Central memory CD8-positive, alpha-beta T cell (primary cell): ENCODE results near the gene ZNF286A.
"Not testable (repeated sequence)": the region's sequence is repeated elsewhere in the genome, so short reads cannot be mapped to it uniquely, and the experiment has no call there.

Source experiments
- ATAC-seq: fragments of 150-1000 bp; cut with Tn5 transposase; replicated peaks from 2 replicates; pipeline ENCODE4 v1.10.0; 2022; ENCODE audit warnings: mild to moderate bottlenecking, moderate FRiP score, moderate number of reproducible peaks; ENCODE audit not compliant: poor library complexity, severe bottlenecking; ENCODE audit errors: extremely low read depth
- DNase-seq, 2 donors: peaks; one replicate each; pipeline ENCODE4 v3.0.0; 2021; ENCODE audit warnings: low spot score in 2 of 2
- H3K27ac Mint-ChIP-seq: one replicate; pipeline ENCODE4 v1.8.0; 2022; ENCODE audit warnings: low read depth, mild to moderate bottlenecking, moderate library complexity, mixed read lengths
- H3K27me3 Mint-ChIP-seq: one replicate; pipeline ENCODE4 v1.8.0; 2022; ENCODE audit warnings: mixed read lengths
- H3K36me3 Mint-ChIP-seq: one replicate; pipeline ENCODE4 v1.8.0; 2022; ENCODE audit warnings: mild to moderate bottlenecking, moderate library complexity, mixed read lengths; ENCODE audit not compliant: insufficient read depth
- H3K4me1 Mint-ChIP-seq: one replicate; pipeline ENCODE4 v1.8.0; 2022; ENCODE audit warnings: mixed read lengths
- H3K4me3 Mint-ChIP-seq: one replicate; pipeline ENCODE4 v1.8.0; 2022; ENCODE audit warnings: mild to moderate bottlenecking, moderate library complexity, mixed read lengths
- H3K9me3 Mint-ChIP-seq: one replicate; pipeline ENCODE4 v1.8.0; 2022; ENCODE audit warnings: mixed read lengths

ZNF286A gene

GRCh38 chr17:15662681-15663080 is 36.9 kb upstream of the ZNF286A start:
- DNase-seq = no peak
- Mint-ChIP-seq H3K36me3 (peaks cover 2% of the 10 kb centered on the region), H3K9me3 (no peaks in the 10 kb centered on the region), H3K27me3 (no peaks in the 10 kb centered on the region), H3K4me3 (no peak overlapping the region), H3K27ac (no peak overlapping the region), H3K4me1 (no peaks in the 10 kb centered on the region)
- no peak for ATAC-seq

- Mint-ChIP-seq H3K27ac (no peak overlapping the region), H3K4me3 (no peak overlapping the region), H3K36me3 (peaks cover 2% of the 10 kb centered on the region), H3K27me3 (no peaks in the 10 kb centered on the region), H3K4me1 (no peaks in the 10 kb centered on the region), H3K9me3 (no peaks in the 10 kb centered on the region)
- ATAC-seq (no peak), DNase-seq (no peak)
These were observed 36.4 kb upstream of the ZNF286A start for GRCh38 chr17:15663176-15663575.

- no peak for DNase-seq
- no peaks in the 10 kb centered on the region for H3K4me1 Mint-ChIP-seq
These were observed 35.9 kb upstream of the ZNF286A start for GRCh38 chr17:15663691-15664090.

DNA sequence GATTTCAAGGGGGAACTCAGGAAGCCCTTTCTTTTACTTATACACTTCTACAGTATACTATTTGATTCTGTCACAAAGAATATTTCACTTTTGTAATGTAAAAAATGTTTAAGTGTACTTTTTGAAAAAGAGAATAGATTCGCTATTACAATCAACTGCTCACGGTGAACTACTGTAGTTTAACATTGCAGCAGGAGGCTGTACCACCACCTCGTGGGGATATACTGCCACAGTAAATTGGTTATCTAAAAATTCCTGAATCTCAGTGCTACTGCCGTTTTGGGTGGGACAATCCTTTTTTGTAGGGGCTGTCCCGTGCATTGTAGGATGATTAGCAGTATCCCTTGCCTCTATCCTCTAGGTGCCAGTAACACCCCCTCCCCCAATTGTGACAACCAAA is 30.0 kb upstream of the ZNF286A start:
- not testable (repeated sequence) for H3K4me1 Mint-ChIP-seq, H3K27ac Mint-ChIP-seq, H3K9me3 Mint-ChIP-seq, H3K36me3 Mint-ChIP-seq, H3K27me3 Mint-ChIP-seq, DNase-seq, H3K4me3 Mint-ChIP-seq, ATAC-seq

More at GRCh38 chr17:15663691-15664090, 35.9 kb upstream of the ZNF286A start:
- Mint-ChIP-seq H3K27me3 (no peaks in the 10 kb centered on the region), H3K4me3 (no peak overlapping the region), H3K9me3 (no peaks in the 10 kb centered on the region), H3K27ac (no peak overlapping the region), H3K36me3 (peaks cover 2% of the 10 kb centered on the region)
- no peak for ATAC-seq

- not testable (repeated sequence) for H3K9me3 Mint-ChIP-seq, H3K27ac Mint-ChIP-seq, H3K36me3 Mint-ChIP-seq, DNase-seq, H3K4me3 Mint-ChIP-seq, H3K27me3 Mint-ChIP-seq, H3K4me1 Mint-ChIP-seq, ATAC-seq
These were observed 24.9 kb upstream of the ZNF286A start for GRCh38 chr17:15674640-15675039.

- not testable (repeated sequence) for H3K4me1 Mint-ChIP-seq, H3K9me3 Mint-ChIP-seq, H3K27me3 Mint-ChIP-seq, H3K27ac Mint-ChIP-seq, H3K36me3 Mint-ChIP-seq, DNase-seq, H3K4me3 Mint-ChIP-seq, ATAC-seq
These were observed 23.6 kb upstream of the ZNF286A start for GRCh38 chr17:15675991-15676390.

DNA sequence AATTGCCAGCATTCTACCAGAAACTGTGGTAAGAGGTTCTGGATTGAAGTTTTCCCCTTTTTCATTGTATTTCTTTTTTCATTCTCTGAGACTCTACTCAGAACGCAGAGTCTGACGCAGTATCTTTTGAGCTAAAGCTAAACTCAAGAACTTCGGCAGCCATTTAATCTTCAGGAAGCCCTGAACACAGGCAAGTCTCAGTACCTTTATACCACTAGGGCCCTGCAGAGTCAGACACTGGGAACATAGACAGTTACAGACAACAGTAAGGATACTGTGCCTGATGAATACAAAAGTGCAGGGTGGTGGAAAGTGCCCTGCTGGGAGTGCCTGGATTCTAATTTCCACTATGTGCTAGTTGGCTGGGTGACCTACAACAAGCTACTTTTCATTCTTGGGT is 16.4 kb upstream of the ZNF286A start:
- H3K27me3 Mint-ChIP-seq, ATAC-seq, DNase-seq, H3K36me3 Mint-ChIP-seq, H3K9me3 Mint-ChIP-seq, H3K27ac Mint-ChIP-seq: not testable (repeated sequence)
- Mint-ChIP-seq H3K4me3 (peak overlapping the region; percentile 96), H3K4me1 (peaks cover 20% of the 10 kb centered on the region)

GRCh38 chr17:15683824-15684478 is 15.6 kb upstream of the ZNF286A start, which contains the start of gene TRIM16:
TRIM16 (minus strand) TSS chr17:15684311; CDS start chr17:15651609, 32,702 bp downstream.
- peak; percentile 61 to 73 for DNase-seq
- H3K4me3 Mint-ChIP-seq = peak within 1 kb of the TSS; percentile 96
- peak; percentile 95 for ATAC-seq
- H3K27ac Mint-ChIP-seq = peak within 1 kb of the TSS; percentile 89
- H3K36me3 Mint-ChIP-seq, H3K27me3 Mint-ChIP-seq, H3K9me3 Mint-ChIP-seq: not testable (repeated sequence)
- peaks cover 20% of the 10 kb centered on the region for H3K4me1 Mint-ChIP-seq

DNA sequence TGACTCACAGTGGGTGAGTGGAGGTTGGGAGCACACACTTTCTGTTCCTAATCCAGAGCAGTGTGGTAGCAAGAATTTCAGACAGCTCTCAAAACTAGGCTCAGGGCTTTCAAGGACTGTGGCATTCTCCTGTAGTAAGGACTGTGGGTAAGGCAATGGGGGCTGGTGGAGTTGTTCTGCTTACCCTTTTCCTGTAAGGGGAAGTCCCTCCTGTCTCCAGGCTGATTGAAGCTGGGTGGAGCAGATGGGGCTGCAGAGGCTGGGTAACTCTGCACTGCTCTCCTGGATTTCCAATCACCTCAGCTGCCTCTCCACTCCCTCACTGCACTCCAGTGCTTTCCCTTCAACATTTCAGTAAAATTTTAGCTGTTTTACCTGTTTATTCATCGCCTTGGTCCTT is 12.1 kb upstream of the ZNF286A start:
- H3K36me3 Mint-ChIP-seq, DNase-seq, H3K4me3 Mint-ChIP-seq, H3K27me3 Mint-ChIP-seq, ATAC-seq, H3K9me3 Mint-ChIP-seq, H3K27ac Mint-ChIP-seq: not testable (repeated sequence)
- H3K4me1 Mint-ChIP-seq = peaks cover 20% of the 10 kb centered on the region

GRCh38 chr17:15698967-15699366 is 585 bp upstream of the ZNF286A start:
- H3K9me3 Mint-ChIP-seq, H3K36me3 Mint-ChIP-seq, DNase-seq, H3K27me3 Mint-ChIP-seq: not testable (repeated sequence)
- Mint-ChIP-seq H3K4me3 (peak overlapping the region; percentile 89), H3K27ac (peak overlapping the region; percentile 93), H3K4me1 (peaks cover 19% of the 10 kb centered on the region)
- peak; percentile 6 for ATAC-seq

DNA sequence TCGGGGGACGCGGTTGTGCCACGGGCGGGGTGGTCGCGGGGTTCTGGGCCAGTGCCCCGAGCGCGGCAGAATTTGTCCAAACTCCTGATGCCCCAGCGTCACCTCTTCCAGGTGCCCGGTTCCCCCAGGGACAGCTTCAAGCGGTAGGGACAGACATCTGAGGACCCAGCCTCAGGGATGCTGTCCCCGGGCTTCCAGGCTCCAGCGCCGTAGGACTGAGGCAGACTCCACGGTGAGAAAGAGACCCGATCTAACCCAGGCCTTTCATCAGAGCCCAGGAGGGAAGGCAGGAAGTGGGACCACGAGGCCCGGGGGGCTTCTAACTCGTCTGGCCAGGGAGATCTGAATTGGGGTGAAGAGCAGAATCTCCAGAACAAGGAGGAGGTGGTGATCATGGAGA is 385 bp downstream of the ZNF286A start:
- not testable (repeated sequence) for DNase-seq

GRCh38 chr17:15704239-15704638 is 4.7 kb downstream of the ZNF286A start:
- H3K4me3 Mint-ChIP-seq = not testable (repeated sequence)
- H3K36me3 Mint-ChIP-seq = peaks cover 22% of the 10 kb centered on the region

More for the DNA sequence above, 385 bp downstream of the ZNF286A start:
- H3K27ac Mint-ChIP-seq = peak overlapping the region; percentile 93
- H3K4me3 Mint-ChIP-seq = peak overlapping the region; percentile 89
- not testable (repeated sequence) for H3K27me3 Mint-ChIP-seq, H3K9me3 Mint-ChIP-seq
- ATAC-seq = peak; percentile 13
- H3K4me1 Mint-ChIP-seq = peaks cover 19% of the 10 kb centered on the region
- peaks cover 11% of the 10 kb centered on the region for H3K36me3 Mint-ChIP-seq

DNA sequence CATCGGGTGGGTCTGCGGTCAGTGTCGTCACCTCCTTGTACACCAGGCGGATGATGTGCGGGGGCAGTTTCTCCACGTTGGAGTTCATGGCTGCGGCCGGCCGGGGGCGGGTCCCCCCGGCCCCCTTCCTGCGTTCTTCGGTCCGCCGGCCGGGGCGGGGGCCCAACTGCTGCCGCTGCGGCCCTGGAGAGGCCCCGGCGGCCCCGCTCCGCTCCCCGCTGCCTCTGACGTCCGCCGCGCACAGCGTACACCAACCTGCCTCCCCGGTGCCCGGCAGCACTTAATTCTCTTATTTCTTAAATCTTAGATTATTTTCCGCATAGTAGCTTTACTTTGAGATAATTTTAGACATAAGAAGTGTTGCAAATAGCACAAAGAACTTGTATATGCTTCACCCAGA is 5.3 kb downstream of the ZNF286A start:
- not testable (repeated sequence) for H3K4me1 Mint-ChIP-seq, H3K4me3 Mint-ChIP-seq, H3K27ac Mint-ChIP-seq, H3K9me3 Mint-ChIP-seq, ATAC-seq, H3K27me3 Mint-ChIP-seq, DNase-seq
- H3K36me3 Mint-ChIP-seq = peaks cover 17% of the 10 kb centered on the region

More at GRCh38 chr17:15704239-15704638, 4.7 kb downstream of the ZNF286A start:
- not testable (repeated sequence) for H3K27me3 Mint-ChIP-seq, ATAC-seq, H3K9me3 Mint-ChIP-seq, DNase-seq, H3K27ac Mint-ChIP-seq, H3K4me1 Mint-ChIP-seq
